Measurements from ENCODE around the gene MARK3. TPM values are rescaled to one million over a fixed set of nuclear protein-coding genes. Genes with fewer than 3 reads are reported as not detected.

The MARK3 gene
- total RNA-seq, 1 experiment from 2014 or later = 43.0 TPM

- no peak for DNase-seq (ENCODE audit: low spot score)
Observed at GRCh38 chr14:103433916-103434563, 48.8 kb downstream of the MARK3 start.

GRCh38 chr14:103434868-103435442 is 49.7 kb downstream of the MARK3 start:
- no peak for DNase-seq (ENCODE audit: low spot score)

- no peak for DNase-seq (ENCODE audit: low spot score)
Observed at GRCh38 chr14:103436533-103436932, 51.3 kb downstream of the MARK3 start.

GRCh38 chr14:103442288-103442687 is 57.1 kb downstream of the MARK3 start:
- DNase-seq (ENCODE audit: low spot score) = no peak

- DNase-seq (ENCODE audit: low spot score) = no peak
Observed at GRCh38 chr14:103443111-103443510, 57.9 kb downstream of the MARK3 start.

- DNase-seq (ENCODE audit: low spot score) = no peak
Observed at GRCh38 chr14:103444837-103445524, 59.8 kb downstream of the MARK3 start.

GRCh38 chr14:103445806-103446205 is 60.6 kb downstream of the MARK3 start:
- no peak for DNase-seq (ENCODE audit: low spot score)

- no peak for DNase-seq (ENCODE audit: low spot score)
Observed at GRCh38 chr14:103448097-103448496, 62.9 kb downstream of the MARK3 start.

- no peak for DNase-seq (ENCODE audit: low spot score)
Observed at GRCh38 chr14:103449634-103450161, 64.5 kb downstream of the MARK3 start.

GRCh38 chr14:103450416-103450815 is 65.2 kb downstream of the MARK3 start:
- DNase-seq (ENCODE audit: low spot score) = no peak

GRCh38 chr14:103451401-103451800 is 66.2 kb downstream of the MARK3 start:
- no peak for DNase-seq (ENCODE audit: low spot score)

- no peak for DNase-seq (ENCODE audit: low spot score)
Observed at GRCh38 chr14:103453791-103454190, 68.6 kb downstream of the MARK3 start.

- no peak for DNase-seq (ENCODE audit: low spot score)
Observed at GRCh38 chr14:103456167-103456835, 71.1 kb downstream of the MARK3 start.

GRCh38 chr14:103460415-103460814 is 75.2 kb downstream of the MARK3 start:
- no peak for DNase-seq (ENCODE audit: low spot score)

GRCh38 chr14:103463149-103463548 is 77.9 kb downstream of the MARK3 start:
- no peak for DNase-seq (ENCODE audit: low spot score)

GRCh38 chr14:103463851-103464250 is 78.6 kb downstream of the MARK3 start:
- DNase-seq (ENCODE audit: low spot score) = no peak

- no peak for DNase-seq (ENCODE audit: low spot score)
Observed at GRCh38 chr14:103472939-103473338, 87.7 kb downstream of the MARK3 start.

GRCh38 chr14:103474893-103475292 is 89.7 kb downstream of the MARK3 start:
- no peak for DNase-seq (ENCODE audit: low spot score)

- no peak for DNase-seq (ENCODE audit: low spot score)
Observed at GRCh38 chr14:103476065-103476464, 90.8 kb downstream of the MARK3 start.

GRCh38 chr14:103476631-103477030 is 91.4 kb downstream of the MARK3 start:
- no peak for DNase-seq (ENCODE audit: low spot score)

- DNase-seq (ENCODE audit: low spot score) = no peak
Observed at GRCh38 chr14:103480595-103480994, 95.4 kb downstream of the MARK3 start.

GRCh38 chr14:103483600-103483999 is 98.4 kb downstream of the MARK3 start:
- no peak for DNase-seq (ENCODE audit: low spot score)
